GM21825 (cell line): ENCODE data around the gene ERCC5.

ENCODE experiments used
- ATAC-seq: cut with Tn5 transposase; IDR thresholded peaks from one replicate; pipeline ENCODE4 v1.9.1; 2021; ENCODE audit warnings: mild to moderate bottlenecking, moderate library complexity; ENCODE audit not compliant: unreplicated experiment

The ERCC5 gene

DNA sequence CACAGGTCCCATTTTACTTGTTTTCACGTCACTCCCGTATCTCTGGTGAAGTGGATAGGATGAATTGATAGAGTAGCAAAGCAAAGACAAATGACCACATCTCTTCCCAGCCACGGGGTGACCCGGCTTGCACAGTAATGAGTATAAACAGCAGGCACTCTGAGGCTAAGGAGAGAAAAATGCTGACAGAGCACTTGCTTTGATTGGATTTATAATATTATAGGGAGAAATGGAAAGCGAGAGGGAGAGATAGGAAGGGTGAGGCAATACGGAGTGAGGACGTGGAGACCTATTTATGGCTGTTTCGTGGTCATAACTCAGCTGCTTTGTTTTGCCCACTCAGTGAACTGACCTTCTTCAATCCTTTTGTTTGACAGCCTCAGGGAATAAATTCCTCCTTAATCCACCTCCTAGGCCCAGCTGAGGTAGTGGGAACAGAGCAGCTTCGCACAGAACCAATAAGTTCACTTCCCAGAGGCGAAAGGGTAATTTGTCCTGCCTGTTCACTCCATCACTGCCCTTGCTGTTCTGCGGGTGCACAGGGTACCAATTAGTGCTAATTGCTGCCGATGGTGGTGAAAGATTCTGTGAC is 68.6 kb downstream of the ERCC5 start:
- no peak for ATAC-seq

- no peak for ATAC-seq
These were observed 69.6 kb downstream of the ERCC5 start for GRCh38 chr13:102915393-102915930.

DNA sequence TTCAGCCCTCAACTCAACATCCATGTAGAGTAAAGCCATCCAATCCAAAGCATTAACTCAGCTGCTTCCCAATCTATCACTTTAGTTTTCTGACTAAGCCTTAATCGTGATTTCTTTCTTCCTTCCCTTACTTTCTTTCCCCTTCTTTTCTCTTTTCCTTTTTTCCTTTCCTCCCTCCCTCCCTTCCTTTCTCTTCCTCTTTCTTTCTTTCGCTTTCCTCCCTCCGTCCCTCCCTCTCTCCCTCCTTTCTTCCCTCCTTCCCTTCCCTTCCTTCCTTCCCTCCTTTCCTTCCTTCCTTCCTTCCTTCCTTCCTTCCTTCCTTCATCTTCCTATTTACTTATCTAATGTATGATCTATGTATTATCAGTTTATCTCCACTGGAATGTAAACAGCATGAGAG is 71.2 kb downstream of the ERCC5 start:
- no peak for ATAC-seq

GRCh38 chr13:102922184-102922583 is 76.4 kb downstream of the ERCC5 start:
- no peak for ATAC-seq
